Subcutaneous abdominal adipose tissue (tissue), 5 donors: ENCODE results near the gene ADM.

Source experiments
- H3K27ac ChIP-seq: one replicate; pipeline ENCODE4 v1.7.0; 2013; ENCODE audit warnings: low read depth, mild to moderate bottlenecking, inconsistent platforms, low read length, moderate library complexity
- H3K27me3 ChIP-seq, 5 donors: one replicate each; pipeline ENCODE4 v1.7.0; 2013; ENCODE audit warnings: low read length in 5 of 5, inconsistent platforms in 1 of 5; ENCODE audit not compliant: control insufficient read depth in 5 of 5, insufficient read depth in 4 of 5
- H3K36me3 ChIP-seq, 5 donors: one replicate each; pipeline ENCODE4 v1.7.0; 2013; ENCODE audit warnings: low read length in 5 of 5; ENCODE audit not compliant: control insufficient read depth in 5 of 5, insufficient read depth in 5 of 5
- H3K4me1 ChIP-seq, 5 donors: one replicate each; pipeline ENCODE4 v1.7.0; 2013; ENCODE audit warnings: low read length in 5 of 5, mild to moderate bottlenecking in 3 of 5, moderate library complexity in 1 of 5; ENCODE audit not compliant: control insufficient read depth in 5 of 5, insufficient read depth in 5 of 5
- H3K4me3 ChIP-seq, 5 donors: one replicate each; pipeline ENCODE4 v1.7.0; 2013; ENCODE audit warnings: low read length in 5 of 5, low read depth in 1 of 5
- H3K9ac ChIP-seq, 5 donors: one replicate each; pipeline ENCODE4 v1.7.0; 2013; ENCODE audit warnings: low read length in 5 of 5, mild to moderate bottlenecking in 4 of 5, moderate library complexity in 3 of 5
- H3K9me3 ChIP-seq, 5 donors: one replicate each; pipeline ENCODE4 v1.7.0; 2013; ENCODE audit warnings: low read length in 5 of 5; ENCODE audit not compliant: control insufficient read depth in 5 of 5
- donor health status: healthy.
- donor health status: healthy.
- donor health status: healthy.
- donor health status: healthy.
- donor health status: healthy.

ADM gene

DNA sequence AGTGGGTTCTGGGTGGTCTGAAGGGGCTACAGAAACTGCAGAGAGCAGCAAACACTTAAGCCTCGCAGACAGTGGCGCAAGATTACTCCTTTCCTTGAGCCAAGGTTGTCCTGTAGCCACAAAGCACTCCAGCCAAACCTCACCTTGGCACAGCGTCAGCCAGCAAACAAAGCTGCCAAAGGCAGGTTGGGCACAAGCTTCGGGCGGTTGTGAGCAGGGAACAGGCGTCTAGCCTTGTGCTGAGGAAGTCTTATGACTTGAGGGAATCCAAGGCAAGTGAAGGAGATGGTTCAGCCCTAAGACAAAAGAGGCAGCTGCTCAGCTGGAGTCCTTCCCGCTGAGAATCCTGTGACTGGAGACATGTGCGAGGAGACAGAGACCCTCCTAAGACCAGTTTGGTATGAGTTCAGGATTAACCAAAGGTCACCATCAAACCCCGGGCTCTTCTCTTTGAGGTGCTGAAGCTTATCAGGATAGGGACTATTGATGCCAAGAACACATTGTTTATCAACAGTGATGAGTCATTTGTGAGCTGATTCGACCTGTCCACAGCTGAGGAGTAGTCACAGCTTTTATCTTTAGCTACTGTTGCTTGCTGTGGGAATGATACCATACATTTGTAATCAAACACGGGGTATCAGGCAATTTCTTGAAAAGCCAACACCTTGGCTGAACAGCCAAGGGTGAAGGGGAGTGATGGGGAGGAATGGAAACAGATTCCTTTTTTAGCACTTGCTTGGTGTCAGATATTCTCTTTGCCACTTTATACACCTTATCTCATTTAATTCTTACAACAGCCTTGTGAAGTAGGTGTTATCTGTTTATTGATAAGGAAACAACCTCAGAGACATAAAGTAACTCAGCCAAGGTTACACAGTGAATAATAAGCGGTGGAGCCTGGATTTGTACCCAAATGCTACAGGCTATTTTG is 4.6 kb downstream of the ADM start:
- Histone ChIP-seq H3K9ac (peak overlapping the region in 1 of 5 donors; percentile 98), H3K9me3 (peaks cover 0 to 7% (median 0%) of the 10 kb centered on the region in 5 donors), H3K27me3 (no peaks in the 10 kb centered on the region), H3K36me3 (peaks cover 0 to 14% (median 2%) of the 10 kb centered on the region in 5 donors), H3K27ac (peak overlapping the region; percentile 94), H3K4me1 (peaks cover 4 to 47% (median 34%) of the 10 kb centered on the region in 5 donors), H3K4me3 (peak overlapping the region in 1 of 5 donors; percentile 67)

GRCh38 chr11:10310301-10310841 is 5.5 kb downstream of the ADM start:
- peak overlapping the region in 1 of 5 donors; percentile 16 for H3K9ac ChIP-seq
- peak overlapping the region; percentile 94 for H3K27ac ChIP-seq
- H3K9me3 ChIP-seq: peaks cover 0 to 7% (median 0%) of the 10 kb centered on the region in 5 donors
- no peaks in the 10 kb centered on the region for H3K27me3 ChIP-seq
- H3K36me3 ChIP-seq: peaks cover 0 to 14% (median 2%) of the 10 kb centered on the region in 5 donors
- H3K4me1 ChIP-seq: peaks cover 2 to 40% (median 33%) of the 10 kb centered on the region in 5 donors
- H3K4me3 ChIP-seq: no peak overlapping the region

- H3K27me3 ChIP-seq: no peaks in the 10 kb centered on the region
- no peak overlapping the region for H3K27ac ChIP-seq
- H3K36me3 ChIP-seq: peaks cover 0 to 3% (median 0%) of the 10 kb centered on the region in 5 donors
- H3K9ac ChIP-seq: no peak overlapping the region
- H3K4me1 ChIP-seq: peaks cover 2 to 28% (median 22%) of the 10 kb centered on the region in 5 donors
- H3K4me3 ChIP-seq: no peak overlapping the region
- H3K9me3 ChIP-seq: peaks cover 0 to 7% (median 0%) of the 10 kb centered on the region in 5 donors
Measured at GRCh38 chr11:10311802-10312201, 6.9 kb downstream of the ADM start.

DNA sequence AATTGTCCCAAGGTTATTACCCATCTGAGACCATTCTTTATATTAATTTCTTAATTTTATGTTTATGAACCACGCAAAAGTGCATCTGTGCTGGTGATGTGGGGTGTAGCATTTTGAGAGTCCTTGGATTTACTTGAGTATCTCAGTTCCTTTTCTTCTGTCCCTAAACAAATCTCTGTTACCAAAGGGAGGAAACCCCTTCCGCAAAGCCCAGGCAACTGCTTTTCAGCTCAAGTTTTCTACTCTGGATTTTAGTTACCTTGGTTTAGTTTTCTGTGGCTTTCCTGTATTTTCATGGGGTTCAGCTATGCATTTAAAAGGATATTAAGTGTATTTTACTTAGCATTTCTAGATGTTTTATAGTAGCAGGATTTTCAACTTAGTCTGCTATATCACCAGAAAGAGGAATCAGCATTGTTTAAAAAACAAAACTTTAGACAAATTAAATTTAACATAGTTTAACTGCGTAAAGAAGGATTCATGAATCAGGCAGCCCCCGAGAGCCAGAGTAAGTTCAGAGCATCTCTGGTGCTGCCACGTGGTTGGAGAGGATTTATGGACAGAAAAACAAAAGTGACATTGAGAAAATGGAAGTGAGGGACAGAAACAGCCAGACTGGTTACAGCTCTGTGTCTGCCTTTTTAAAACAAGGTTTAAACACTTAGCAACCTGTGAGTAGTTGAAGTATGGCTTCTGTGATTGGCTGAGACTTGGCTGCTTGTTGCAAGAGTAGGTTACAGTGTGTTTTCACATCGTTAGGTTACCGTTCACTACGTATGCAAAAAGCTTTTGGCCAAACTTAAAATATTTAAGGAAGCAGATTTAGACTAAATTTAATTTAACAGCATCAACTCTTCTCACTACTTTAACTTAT is 9.6 kb downstream of the ADM start:
- Histone ChIP-seq H3K9me3 (peaks cover 0 to 7% (median 0%) of the 10 kb centered on the region in 5 donors), H3K4me3 (no peak overlapping the region), H3K27ac (no peak overlapping the region), H3K27me3 (no peaks in the 10 kb centered on the region), H3K4me1 (peaks cover 4 to 26% (median 25%) of the 10 kb centered on the region in 5 donors), H3K9ac (no peak overlapping the region), H3K36me3 (no peaks in the 10 kb centered on the region)

DNA sequence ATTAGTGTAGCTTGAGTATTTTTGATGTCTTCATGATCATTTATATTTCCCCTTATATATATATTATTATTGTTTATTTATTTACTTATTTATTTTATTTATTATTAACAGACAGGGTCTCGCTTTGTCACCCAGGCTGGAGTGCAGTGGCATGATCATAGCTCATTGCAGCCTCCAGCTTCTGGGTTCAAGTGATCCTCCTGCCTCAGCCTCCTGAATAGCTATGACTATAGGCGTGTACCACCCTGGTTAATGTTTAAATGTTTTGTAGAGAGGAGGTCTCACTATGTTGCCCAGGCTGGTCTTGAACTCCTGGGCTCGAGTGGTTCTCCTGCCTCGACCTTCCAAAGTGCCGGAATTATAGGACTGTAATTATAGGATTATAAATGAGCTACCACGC is 10.2 kb downstream of the ADM start:
- H3K9me3 ChIP-seq: peaks cover 0 to 7% (median 0%) of the 10 kb centered on the region in 5 donors
- H3K9ac ChIP-seq: no peak overlapping the region
- no peaks in the 10 kb centered on the region for H3K36me3 ChIP-seq
- no peak overlapping the region for H3K27ac ChIP-seq
- H3K4me1 ChIP-seq: peaks cover 4 to 32% (median 23%) of the 10 kb centered on the region in 5 donors
- no peak overlapping the region for H3K4me3 ChIP-seq
- no peaks in the 10 kb centered on the region for H3K27me3 ChIP-seq

DNA sequence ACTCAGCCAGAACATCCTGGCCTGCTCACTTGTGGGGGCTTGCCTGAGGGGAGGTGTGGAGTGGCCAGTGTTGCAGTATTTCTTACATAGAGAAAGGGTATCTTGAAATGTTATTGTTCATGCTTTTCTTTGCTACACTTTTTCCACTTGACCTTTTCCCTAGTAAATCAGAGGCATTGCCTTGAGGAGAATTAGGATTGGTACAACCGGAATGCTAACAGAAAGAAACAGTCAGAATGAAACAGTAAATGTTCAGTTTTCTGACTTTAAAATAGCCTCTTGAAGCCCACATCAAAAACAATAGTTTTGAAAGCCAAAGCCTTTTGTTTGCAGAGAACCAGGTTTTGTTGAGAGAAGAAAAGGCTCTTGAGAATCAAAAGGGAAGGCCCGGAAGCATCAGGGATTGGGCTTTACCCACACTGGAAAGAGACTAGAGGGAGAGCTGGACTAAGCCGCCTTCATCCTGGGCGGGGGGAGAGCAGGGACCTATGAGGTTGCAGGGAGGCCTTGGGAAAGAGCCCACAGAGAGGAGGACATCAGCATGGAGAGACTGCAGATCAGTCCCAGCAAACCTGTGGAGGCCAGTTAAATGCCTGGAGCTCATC is 12.4 kb downstream of the ADM start:
- Histone ChIP-seq H3K4me1 (peaks cover 4 to 39% (median 37%) of the 10 kb centered on the region in 5 donors), H3K4me3 (peak overlapping the region in 1 of 5 donors; percentile 37), H3K9me3 (no peaks in the 10 kb centered on the region), H3K9ac (peak overlapping the region in 2 of 5 donors; percentile 15 to 30), H3K27ac (peak overlapping the region; percentile 94), H3K27me3 (no peaks in the 10 kb centered on the region), H3K36me3 (no peaks in the 10 kb centered on the region)

GRCh38 chr11:10317776-10318526 is 13.1 kb downstream of the ADM start:
- Histone ChIP-seq H3K27ac (peak overlapping the region; percentile 94), H3K9me3 (no peaks in the 10 kb centered on the region), H3K9ac (peak overlapping the region in 3 of 5 donors; percentile 7 to 56 (median 30)), H3K4me3 (peak overlapping the region in 1 of 5 donors; percentile 37), H3K27me3 (no peaks in the 10 kb centered on the region), H3K4me1 (peaks cover 7 to 46% (median 43%) of the 10 kb centered on the region in 5 donors), H3K36me3 (no peaks in the 10 kb centered on the region)

GRCh38 chr11:10318527-10318802 is 13.6 kb downstream of the ADM start:
- Histone ChIP-seq H3K4me1 (peaks cover 7 to 49% (median 48%) of the 10 kb centered on the region in 5 donors), H3K9ac (peak overlapping the region in 3 of 5 donors; percentile 7 to 56 (median 10)), H3K4me3 (no peak overlapping the region), H3K27me3 (no peaks in the 10 kb centered on the region), H3K36me3 (no peaks in the 10 kb centered on the region), H3K9me3 (no peaks in the 10 kb centered on the region), H3K27ac (peak overlapping the region; percentile 94)
